Measurements from ENCODE around the gene ATN1. TPM values are rescaled to one million over a fixed set of nuclear protein-coding genes. Genes with fewer than 3 reads are reported as not detected.

ATN1 gene
- total RNA-seq, 1 donor from 2014 or later: 139 TPM

GRCh38 chr12:6894321-6894720 is 33.4 kb upstream of the ATN1 start:
- Mint-ChIP-seq H3K27me3 (no peaks in the 10 kb centered on the region), H3K9me3 (no peaks in the 10 kb centered on the region), H3K36me3 (peaks cover under 1% of the 10 kb centered on the region), H3K4me3 (no peak overlapping the region), H3K27ac (no peak overlapping the region), H3K4me1 (ENCODE audit: unreplicated experiment) (peaks cover 4% of the 10 kb centered on the region)
- DNase-seq (ENCODE audit: extremely low spot score, unreplicated experiment): no peak
- no peak for TF ChIP-seq CTCF (conservative IDR thresholded peaks at IDR 0.05)

GRCh38 chr12:6896846-6897435 is 30.8 kb upstream of the ATN1 start:
- no peak for TF ChIP-seq CTCF (conservative IDR thresholded peaks at IDR 0.05)
- DNase-seq (ENCODE audit: extremely low spot score, unreplicated experiment): no peak
- Mint-ChIP-seq H3K27ac (peak overlapping the region; percentile 51), H3K9me3 (no peaks in the 10 kb centered on the region), H3K4me3 (no peak overlapping the region), H3K27me3 (no peaks in the 10 kb centered on the region), H3K36me3 (peaks cover 4% of the 10 kb centered on the region), H3K4me1 (ENCODE audit: unreplicated experiment) (no peaks in the 10 kb centered on the region)

- Mint-ChIP-seq H3K4me1 (ENCODE audit: unreplicated experiment) (no peaks in the 10 kb centered on the region), H3K27me3 (no peaks in the 10 kb centered on the region), H3K9me3 (no peaks in the 10 kb centered on the region), H3K27ac (no peak overlapping the region), H3K4me3 (no peak overlapping the region), H3K36me3 (peaks cover 10% of the 10 kb centered on the region)
- no peak for DNase-seq (ENCODE audit: extremely low spot score, unreplicated experiment)
- no peak for TF ChIP-seq CTCF (conservative IDR thresholded peaks at IDR 0.05)
Measured at GRCh38 chr12:6899427-6899826, 28.3 kb upstream of the ATN1 start.

- Mint-ChIP-seq H3K36me3 (peaks cover 10% of the 10 kb centered on the region), H3K4me3 (no peak overlapping the region), H3K4me1 (ENCODE audit: unreplicated experiment) (no peaks in the 10 kb centered on the region), H3K27me3 (no peaks in the 10 kb centered on the region), H3K27ac (no peak overlapping the region), H3K9me3 (no peaks in the 10 kb centered on the region)
- TF ChIP-seq CTCF (conservative IDR thresholded peaks at IDR 0.05): no peak
- no peak for DNase-seq (ENCODE audit: extremely low spot score, unreplicated experiment)
Measured at GRCh38 chr12:6899837-6900519, 27.8 kb upstream of the ATN1 start.

- no peak for TF ChIP-seq CTCF (conservative IDR thresholded peaks at IDR 0.05)
- Mint-ChIP-seq H3K27ac (no peak overlapping the region), H3K4me3 (no peak overlapping the region), H3K9me3 (no peaks in the 10 kb centered on the region), H3K27me3 (no peaks in the 10 kb centered on the region), H3K36me3 (peaks cover 10% of the 10 kb centered on the region), H3K4me1 (ENCODE audit: unreplicated experiment) (no peaks in the 10 kb centered on the region)
- no peak for DNase-seq (ENCODE audit: extremely low spot score, unreplicated experiment)
Measured at GRCh38 chr12:6902448-6902847, 25.3 kb upstream of the ATN1 start.

All from type B pancreatic cell (in vitro differentiated cells).